ENCODE data around the gene ASH1L.
"Not testable (repeated sequence)": the region's sequence is repeated elsewhere in the genome, so short reads cannot be mapped to it uniquely, and the experiment has no call there.

ASH1L gene

DNA sequence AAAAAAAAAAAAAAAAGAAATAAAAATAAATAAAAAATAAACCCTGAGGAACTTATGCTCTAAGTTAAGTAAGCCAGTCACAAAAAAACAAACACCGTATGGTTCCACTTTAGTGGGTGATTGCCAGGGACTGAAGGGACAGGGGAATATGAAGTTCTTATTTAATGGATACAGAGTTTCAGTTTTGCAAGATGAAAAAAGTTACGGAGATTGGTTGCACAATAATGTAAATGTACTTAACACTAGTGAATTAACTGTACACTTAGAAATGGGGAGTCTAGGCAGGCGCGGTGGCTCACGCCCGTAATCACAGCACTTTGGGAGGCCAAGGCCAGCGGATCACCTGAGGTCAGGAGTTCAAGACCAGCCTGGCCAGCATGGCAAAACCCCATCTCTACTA is 111.4 kb downstream of the ASH1L start:
- no peak for DNase-seq (ENCODE audit: low spot score)

DNA sequence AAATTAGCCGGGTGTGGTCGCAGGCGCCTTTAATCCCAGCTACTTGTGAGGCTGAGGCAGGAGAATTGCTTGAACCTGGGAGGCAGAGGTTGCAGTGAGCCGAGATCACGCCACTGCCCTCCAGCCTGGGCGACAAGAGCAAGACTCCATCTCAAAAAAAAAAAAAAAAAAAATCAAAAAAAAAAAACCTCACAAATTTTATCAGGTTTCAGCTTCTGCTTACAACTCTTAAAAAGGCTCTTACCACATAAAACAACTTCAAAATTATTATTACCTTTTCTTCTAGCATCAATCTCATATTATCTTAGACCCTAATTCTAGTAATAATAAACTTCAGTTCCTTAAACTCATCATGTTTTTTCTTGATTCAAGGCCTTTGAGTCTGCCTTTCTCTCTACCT is 120.2 kb downstream of the ASH1L start:
- not testable (repeated sequence) for DNase-seq (ENCODE audit: low spot score)

DNA sequence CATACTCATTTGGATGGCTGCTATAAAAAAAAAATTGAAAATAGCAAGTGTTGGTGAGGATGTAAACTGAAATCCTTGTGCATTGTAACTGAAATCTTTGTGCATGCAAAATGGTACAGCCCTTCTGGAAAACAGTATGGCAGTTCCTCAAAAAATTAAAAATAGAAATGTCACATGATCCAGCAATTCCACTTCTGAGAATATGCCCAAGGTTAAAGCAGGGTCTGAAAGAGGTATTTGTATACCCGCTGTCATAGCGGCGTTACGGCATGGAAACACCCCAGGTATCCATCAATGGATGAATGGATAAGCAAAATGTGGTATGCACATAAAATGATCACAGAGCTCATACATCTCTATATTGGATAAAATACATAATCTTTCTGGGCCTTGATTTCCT is 125.2 kb downstream of the ASH1L start:
- DNase-seq (ENCODE audit: low spot score) = no peak

DNA sequence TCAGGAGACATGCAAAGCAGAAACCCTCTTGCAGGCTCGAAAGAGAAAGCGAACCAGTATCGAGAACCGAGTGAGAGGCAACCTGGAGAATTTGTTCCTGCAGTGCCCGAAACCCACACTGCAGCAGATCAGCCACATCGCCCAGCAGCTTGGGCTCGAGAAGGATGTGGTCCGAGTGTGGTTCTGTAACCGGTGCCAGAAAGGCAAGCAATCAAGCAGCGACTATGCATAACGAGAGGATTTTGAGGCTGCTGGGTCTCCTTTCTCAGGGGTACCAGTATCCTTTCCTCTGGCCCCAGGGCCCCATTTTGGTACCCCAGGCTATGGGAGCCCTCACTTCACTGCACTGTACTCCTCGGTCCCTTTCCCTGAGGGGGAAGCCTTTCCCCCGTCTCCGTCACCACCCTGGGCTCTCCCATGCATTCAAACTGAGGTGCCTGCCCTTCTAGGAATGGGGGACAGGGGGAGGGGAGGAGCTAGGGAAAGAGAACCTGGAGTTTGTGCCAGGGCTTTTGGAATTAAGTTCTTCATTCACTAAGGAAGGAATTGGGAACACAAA is 128.7 kb downstream of the ASH1L start:
- not testable (repeated sequence) for DNase-seq (ENCODE audit: low spot score)

DNA sequence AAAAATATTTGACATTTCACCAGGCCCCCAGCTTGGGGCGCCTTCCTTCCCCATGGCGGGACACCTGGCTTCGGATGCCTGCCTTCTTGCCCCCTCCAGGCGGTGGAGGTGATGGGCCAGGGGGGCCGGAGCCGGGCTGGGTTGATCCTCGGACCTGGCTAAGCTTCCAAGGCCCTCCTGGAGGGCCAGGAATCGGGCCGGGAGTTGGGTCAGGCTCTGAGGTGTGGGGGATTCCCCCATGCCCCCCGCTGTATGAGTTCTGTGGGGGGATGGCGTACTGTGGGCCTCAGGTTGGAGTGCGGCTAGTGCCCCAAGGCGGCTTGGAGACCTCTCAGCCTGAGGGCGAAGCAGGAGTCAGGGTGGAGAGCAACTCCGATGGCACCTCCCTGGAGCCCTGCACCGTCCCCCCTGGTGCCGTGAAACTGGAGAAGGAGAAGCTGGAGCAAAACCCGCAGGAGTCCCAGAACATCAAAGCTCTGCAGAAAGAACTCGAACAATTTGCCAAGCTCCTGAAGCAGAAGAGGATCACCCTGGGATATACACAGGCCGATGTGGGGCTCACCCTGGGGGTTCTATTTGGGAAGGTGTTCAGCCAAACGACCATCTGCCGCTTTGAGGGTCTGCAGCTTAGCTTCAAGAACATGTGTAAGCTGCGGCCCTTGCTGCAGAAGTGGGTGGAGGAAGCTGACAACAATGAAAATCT is 129.3 kb downstream of the ASH1L start:
- not testable (repeated sequence) for DNase-seq (ENCODE audit: low spot score)

DNA sequence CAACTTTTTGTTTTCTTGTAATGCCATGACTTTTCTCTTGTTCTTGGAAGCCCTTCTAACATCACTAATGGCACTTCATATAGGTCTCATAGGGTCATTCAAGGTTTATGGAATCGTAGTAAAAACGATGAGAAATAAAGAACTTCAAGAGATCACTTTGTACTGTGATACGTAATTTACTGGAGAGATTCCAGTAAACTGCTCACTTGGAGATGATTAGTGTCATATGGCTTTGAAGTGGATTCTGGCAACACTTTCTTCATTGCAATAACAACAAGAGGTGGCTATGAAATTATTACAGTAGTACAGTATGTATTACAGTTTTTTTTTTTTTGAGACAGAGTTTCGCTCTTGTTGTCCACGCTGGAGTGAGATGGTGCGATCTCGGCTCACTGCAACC is 138.5 kb downstream of the ASH1L start:
- no peak for DNase-seq (ENCODE audit: low spot score)

DNA sequence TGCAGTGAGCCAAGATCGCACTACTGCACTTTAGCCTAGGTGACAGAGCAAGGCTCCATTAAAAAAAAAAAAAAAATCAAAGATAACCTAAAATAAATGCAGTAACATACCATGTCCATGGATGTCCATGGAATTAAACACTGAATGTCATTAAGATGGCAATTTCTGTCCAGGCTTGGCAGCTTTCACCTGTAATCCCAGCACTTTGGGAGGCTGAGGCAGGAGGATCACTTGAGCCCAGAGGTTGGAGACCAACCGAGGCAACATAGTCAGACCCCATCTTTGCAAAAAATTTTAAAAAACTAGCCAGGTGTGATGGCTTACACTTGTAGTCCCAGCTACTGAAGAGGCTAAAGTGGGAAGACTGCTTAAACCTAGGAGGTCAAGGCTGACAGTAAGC is 141.8 kb downstream of the ASH1L start:
- DNase-seq (ENCODE audit: low spot score) = no peak

DNA sequence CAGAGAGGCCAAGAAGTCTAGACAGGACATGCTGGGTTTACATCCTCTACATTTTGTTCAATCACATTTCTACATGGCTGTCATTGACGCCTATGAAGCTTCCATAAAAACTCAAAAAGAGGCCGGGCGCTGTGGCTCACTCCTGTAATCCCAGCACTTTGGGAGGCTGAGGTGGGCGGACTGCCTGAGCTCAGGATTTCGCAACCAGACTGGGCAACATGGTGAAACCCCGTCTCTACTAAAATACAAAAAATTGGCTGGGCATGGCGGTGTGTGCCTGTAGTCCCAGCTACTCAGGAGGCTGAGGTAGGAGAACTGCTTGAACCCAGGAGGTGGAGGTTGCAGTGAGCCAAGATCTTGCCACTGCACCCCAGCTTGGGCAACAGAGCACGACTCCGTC is 150.8 kb downstream of the ASH1L start:
- not testable (repeated sequence) for DNase-seq (ENCODE audit: low spot score)

DNA sequence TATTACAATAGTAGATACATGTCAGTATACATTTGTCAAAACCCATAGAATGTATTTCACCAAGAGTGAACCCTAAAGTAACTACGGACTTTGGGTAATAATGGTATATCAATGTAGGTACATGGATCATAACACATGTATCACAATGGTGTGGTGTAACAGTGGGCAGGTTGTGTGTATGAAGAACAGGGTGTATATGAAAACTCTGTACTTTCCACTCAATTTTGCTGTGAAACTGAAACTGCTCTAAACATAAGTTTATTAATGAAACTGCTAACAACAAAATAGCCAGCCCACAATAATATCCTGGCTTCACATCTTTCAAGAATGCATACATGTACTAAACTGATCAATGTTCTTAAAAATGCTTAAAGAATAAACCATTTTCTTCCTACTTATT is 151.7 kb downstream of the ASH1L start:
- no peak for DNase-seq (ENCODE audit: low spot score)

DNA sequence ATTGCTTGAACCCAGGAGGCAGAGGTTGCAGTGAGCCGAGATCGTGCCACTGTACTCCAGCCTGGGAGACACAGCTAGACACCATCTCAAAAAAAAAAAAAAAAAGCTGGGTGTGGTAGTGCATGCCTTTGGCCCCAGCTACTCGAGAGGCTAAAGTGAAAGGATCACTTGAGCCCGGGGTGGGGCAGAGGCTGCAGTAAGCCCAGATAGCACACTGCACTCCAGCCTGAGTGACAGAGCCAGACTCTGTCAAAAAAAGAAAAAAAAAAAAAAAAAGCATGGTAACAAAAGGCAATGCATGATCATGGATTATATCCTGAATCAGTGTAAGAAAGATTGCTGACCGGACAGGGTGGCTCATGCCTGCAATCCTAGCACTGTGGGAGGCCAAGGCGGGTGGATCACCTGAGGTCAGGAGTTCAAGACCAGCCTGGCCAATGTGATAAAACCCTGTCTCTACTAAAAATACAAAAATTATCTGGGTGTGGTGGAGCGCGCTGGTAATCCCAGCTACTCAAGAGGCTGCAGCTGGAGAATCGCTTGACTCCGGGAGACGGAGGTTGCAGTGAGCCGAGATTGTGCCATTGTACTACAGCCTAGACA is 165.6 kb downstream of the ASH1L start:
- no peak for DNase-seq (ENCODE audit: low spot score)

DNA sequence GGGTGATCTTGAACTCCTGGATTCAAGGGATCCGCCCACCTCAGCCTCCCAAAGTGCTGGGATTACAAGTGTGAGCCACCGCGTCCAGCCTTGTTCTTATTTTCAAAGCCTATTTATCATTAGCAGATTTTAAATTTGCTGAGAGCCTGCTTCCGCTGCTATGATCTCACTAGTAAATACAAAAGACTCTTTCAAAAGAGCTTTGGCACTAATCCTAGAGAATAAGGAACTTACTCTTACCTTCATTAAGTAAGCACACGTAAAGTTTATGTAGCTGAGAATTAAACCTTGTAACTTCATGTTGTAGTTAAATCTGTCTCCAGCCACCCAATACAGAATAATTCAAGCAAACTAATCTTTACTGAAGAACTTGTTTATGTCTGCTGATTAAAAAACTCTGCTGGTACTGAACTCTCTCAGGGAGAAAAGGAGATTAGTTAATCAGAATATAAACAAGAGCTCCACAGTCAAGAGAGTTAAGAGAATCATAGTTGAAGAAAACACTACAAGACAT is 169.6 kb downstream of the ASH1L start:
- peak; percentile 64 for DNase-seq (ENCODE audit: low spot score)

DNA sequence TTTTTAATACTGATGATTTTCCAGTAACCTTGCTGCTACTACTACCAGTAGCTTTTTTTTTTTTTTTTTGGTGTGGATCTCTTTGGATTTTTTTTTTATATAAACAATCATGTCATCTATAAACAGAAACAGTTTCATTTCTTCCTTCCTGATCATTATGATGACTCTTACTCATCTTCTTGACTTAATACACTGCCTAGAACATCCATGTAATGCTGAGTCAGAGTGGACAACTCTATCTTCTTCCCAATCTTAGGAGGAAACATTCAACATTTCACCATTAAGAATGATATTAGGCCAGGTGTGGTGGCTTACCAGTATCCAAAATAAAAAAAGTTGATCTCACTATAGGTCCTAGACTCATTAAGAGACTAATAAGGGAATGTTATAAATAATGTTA is 172.8 kb downstream of the ASH1L start:
- DNase-seq (ENCODE audit: low spot score) = no peak

DNA sequence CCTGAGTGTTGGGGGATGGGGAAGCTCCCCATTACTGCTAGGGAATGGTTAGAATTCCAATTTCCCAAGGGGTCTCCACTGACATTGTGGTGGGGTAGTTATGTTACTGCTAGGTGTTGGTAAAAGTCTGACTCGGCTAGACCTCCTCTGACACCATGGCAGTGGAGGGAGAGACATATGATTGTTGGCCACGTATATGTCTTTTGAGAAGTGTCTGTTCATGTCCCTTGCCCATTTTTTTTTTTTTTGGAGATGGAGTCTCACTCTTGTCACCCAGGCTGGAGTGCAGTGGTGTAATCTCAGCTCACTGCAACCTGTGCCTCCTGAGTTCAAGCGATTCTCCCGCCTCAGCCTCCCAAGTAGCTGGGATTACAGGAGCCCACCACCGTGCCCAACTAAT is 176.8 kb downstream of the ASH1L start:
- DNase-seq (ENCODE audit: low spot score) = not testable (repeated sequence)

DNA sequence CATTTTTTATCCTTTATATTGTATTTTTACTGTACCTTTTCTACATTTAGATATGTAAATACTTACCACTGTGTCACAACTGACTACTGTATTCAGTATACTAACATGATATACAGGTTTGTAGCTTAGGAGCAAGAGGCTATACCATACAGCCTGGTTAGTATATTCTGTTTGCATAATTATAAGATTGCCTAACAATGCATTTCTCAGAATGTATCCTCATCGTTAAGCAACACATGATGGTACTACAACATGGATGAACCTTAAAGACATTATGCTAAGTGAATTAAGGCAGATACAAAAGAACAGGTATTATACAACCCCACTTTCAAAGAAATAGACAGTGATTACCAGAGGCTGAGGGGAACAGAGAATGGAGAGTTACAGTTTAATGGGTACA is 179.2 kb downstream of the ASH1L start:
- DNase-seq (ENCODE audit: low spot score) = no peak

DNA sequence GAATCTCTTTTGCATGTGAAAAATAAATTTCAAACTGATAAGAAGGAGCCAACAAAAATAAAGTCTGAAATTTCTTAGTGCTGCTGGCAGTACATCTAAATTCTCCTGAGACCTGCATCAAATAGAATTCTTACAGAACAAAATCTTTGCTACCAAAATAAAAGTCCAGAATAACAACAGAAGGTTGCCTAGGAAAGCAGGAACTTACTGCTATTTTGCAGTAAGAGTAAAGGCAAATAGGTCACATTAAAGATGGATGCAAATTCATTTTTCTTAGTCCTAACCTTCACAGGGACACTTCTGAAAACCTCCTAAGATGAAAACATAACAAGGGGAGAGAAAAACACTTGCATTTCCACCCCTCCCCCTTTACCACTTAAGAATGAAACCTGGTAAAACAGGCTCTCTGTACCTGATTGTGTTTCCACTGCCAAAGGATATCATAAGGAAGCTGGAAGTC is 182.9 kb downstream of the ASH1L start:
- peak; percentile 62 for DNase-seq (ENCODE audit: low spot score)

DNA sequence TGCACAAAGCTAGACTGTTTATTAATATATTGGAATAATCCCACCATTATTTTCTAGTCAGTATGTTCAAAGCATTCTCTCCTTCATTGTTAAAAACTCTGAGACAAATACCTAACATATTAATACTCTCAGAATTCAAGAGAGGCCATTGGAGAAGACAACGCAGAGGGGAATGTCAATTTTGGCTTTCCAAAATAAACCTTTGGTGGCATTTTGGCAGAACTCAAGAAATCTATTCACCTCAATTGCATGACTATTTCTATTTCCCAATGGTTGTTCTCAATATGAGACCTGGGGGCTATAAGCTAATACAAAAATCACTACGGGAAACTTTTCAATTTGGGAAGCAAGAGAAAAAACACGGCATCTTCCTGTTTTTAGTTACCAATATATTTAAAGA is 183.4 kb downstream of the ASH1L start:
- no peak for DNase-seq (ENCODE audit: low spot score)

DNA sequence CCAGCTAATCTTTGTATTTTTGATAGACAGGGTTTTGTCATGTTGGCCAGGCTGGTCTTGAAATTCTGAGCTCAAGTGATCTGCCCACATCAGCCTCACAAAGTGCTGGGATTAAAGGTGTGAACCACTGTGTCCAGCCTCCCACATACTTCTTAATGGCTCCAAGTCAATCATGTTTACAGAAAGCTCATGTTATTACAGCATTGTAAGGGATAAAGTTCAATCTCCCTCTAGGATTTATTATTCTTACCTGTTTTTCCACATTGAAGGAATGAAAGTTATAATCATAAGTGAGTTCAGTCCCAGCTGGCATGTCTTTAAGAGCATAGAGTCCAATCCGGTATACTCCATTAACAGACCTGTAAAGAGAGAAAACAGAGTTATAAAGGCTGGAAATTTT is 202.6 kb downstream of the ASH1L start:
- DNase-seq (ENCODE audit: low spot score) = no peak

DNA sequence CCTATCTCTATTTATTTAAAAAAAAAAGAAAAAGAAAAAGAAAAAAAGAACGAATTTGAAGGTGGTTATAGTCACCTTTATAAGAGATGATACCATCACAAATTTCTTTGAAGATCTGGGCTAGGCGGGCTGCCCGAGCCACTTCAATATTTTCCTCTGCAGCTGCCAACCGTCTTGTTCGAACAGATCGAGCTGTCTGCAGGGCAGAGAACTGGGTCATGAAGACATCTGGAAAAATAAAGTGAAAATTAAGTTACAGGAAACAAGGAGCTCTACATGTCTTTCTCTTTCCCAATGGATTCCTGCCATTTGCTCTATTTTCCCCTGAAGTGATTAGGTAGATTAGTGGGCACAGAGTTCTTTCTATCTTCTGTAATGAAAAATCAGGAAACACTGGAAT is 210.0 kb downstream of the ASH1L start:
- DNase-seq (ENCODE audit: low spot score) = no peak

DNA sequence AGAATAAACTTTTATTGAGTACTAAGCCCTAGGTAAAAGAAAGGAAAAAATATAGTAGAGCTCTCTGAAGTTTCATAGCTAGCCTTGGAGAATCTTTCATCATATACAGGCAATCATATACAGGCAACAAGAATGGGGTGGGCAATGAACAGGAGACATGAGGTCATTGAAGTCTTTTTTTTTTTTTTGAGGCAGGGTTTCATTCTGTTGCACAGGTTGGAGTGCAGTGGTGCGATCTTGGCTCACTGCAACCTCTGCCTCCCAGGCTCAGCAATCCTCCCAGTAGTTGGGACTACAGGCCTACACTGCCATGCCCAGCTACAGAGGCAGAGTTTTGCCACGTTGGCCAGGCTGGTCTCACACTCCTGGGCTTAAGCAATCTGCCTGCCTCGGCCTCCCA is 219.8 kb downstream of the ASH1L start:
- DNase-seq (ENCODE audit: low spot score) = no peak

DNA sequence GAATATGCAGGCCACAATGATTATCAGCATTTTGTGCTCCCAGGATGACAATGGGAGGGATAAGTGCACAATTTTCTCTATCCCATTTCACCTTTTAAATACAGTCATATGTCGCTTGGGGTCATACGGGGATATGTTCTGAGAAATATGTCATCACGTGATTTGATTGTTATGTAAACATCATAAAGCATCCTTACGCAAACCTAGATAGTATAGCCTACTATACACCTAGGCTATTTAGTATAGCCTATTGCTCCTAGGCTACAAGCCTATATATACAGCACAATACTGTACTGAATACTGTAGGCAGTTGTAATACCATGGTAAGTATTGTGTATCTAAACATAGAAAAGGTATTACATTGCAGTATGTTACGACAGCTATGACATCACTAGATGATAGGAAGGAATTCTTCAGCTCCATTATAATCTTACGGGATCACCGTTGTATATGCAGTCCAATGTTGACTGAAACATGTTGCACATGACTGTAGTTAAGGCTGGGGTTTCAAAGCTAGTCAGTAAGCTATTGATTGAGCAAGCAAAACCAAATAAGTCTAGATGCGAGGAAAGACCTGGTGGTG is 223.0 kb downstream of the ASH1L start:
- DNase-seq (ENCODE audit: low spot score) = no peak

DNA sequence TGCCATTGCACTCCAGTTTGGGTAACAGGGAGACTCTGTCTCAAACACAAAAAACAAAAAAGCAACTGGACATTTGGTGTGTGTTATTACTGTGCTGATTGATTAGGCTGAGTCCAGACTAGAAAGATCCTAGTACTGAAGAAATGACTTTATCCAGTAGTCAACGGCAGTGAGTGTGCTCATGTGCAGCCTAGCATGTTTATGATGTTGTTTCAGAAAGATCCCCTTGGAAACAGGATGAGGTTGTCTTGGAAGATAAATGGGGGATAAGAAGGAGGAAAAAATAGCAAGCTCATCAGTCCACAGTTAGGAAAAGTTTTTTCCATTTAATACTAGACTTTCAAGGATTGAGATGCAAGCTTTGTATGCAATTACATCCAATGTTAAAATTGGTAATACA is 227.6 kb downstream of the ASH1L start:
- DNase-seq (ENCODE audit: low spot score) = no peak

DNA sequence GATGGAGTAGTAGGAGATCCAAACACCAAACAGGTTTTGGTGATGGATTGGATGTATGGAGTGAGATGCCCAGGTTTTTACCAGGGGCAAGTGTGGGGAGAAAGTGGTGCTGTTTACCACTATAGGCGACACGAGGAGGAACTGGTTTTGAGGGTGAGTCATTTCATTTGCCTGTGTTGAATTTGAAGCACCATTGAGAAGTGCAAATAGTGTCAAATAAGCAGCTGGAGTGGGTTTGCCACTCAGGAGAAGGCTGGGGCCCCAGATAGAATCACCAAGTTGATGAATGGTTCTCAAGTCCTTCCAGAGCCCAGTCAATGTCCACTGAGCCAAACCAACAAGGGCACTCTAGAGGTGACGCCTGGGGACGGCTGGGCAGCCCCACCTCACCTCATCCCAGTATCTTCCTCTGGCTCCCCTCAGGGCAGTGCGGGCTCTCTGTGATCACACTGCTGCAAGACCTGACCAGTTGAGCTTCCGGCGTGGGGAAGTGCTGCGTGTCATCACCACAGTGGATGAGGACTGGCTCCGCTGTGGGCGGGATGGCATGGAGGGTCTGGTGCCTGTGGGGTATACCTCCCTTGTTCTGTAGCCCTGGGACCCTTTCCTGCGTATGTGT is 232.5 kb downstream of the ASH1L start:
- DNase-seq (ENCODE audit: low spot score) = no peak

DNA sequence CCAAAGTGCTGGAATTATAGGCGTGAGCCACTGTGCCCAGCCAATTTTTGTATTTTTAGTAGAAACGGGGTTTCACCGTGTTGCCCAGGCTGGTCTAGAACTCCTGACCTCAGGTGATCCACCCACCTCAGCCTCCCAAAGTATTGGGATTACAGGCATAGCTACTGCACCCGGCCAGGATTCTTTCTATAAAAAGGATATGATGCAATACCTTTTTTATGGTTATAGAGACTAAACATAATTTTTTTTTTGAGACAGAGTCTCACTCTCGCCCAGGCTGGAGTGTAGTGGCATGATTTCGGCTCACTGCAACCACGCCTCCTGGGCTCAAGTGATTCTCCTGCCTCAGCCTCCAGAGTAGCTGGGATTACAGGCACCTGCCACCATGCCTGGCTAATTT is 233.7 kb downstream of the ASH1L start:
- not testable (repeated sequence) for DNase-seq (ENCODE audit: low spot score)

Measured in COLO829 (cell line).